CD4-positive, alpha-beta T cell (primary cell): ENCODE results near the gene IFI27L2. TPM values are rescaled to one million over a fixed set of nuclear protein-coding genes. Genes with fewer than 3 reads are reported as not detected.
A peak's percentile ranks its signal among the peaks of the same experiment; 100 is the strongest.

Source experiments
- ATAC-seq: fragments of 200-7000 bp; cut with Tn5 transposase; one replicate; pipeline ENCODE4 v1.10.0; 2022; ENCODE audit warnings: mild to moderate bottlenecking; ENCODE audit not compliant: poor library complexity
- CTCF ChIA-PET: fragments of 350-600 bp; sonication (Branson Sonifier 250); formaldehyde crosslinking; loops from one replicate; lab custom pipeline; 2021; ENCODE audit warnings: antibody characterized with exemption, inconsistent platforms; lab: Charles Lee
- POLR2A ChIA-PET: fragments of 350-600 bp; sonication (Branson Sonifier 250); formaldehyde crosslinking; loops from one replicate; lab custom pipeline; 2021; ENCODE audit warnings: antibody characterized with exemption, inconsistent platforms; lab: Charles Lee
- DNase-seq, 14 experiments: peaks; one replicate each; pipeline ENCODE4 v3.0.0-alpha.2; 2013 to 2020; ENCODE audit warnings: mixed read lengths in 2 of 14
- H3K27ac ChIP-seq, 2 donors: one replicate each; pipeline versions ENCODE4 v1.5.1 to v1.7.0; 2013; ENCODE audit warnings: low read length in 2 of 2, low read depth in 1 of 2, mild to moderate bottlenecking in 1 of 2
- H3K27me3 ChIP-seq, 2 experiments: 1 replicate in 1 of 2; 2 replicates in 1 of 2; pipeline versions ENCODE4 v1.6.1 to v1.7.0; 2013; ENCODE audit warnings: low read length in 2 of 2, control low read depth in 1 of 2, mild to moderate bottlenecking in 1 of 2, moderate library complexity in 1 of 2; ENCODE audit not compliant: insufficient read depth in 2 of 2, control insufficient read depth in 1 of 2
- H3K36me3 ChIP-seq: one replicate; pipeline ENCODE4 v1.6.1; 2013; ENCODE audit warnings: low read length, control low read depth; ENCODE audit not compliant: insufficient read depth
- H3K4me1 ChIP-seq: one replicate; pipeline ENCODE4 v1.6.1; 2013; ENCODE audit warnings: low read length, control low read depth; ENCODE audit not compliant: insufficient read depth
- H3K4me3 ChIP-seq: one replicate; pipeline ENCODE4 v1.5.1; 2013; ENCODE audit warnings: mild to moderate bottlenecking, low read length, moderate library complexity
- H3K9me3 ChIP-seq, 2 experiments: 1 replicate in 1 of 2; 2 replicates in 1 of 2; pipeline versions ENCODE4 v1.6.1 to v1.7.0; 2013; ENCODE audit warnings: low read length in 2 of 2, mild to moderate bottlenecking in 2 of 2, control low read depth in 1 of 2, moderate library complexity in 1 of 2; ENCODE audit not compliant: control insufficient read depth in 1 of 2, insufficient read depth in 1 of 2
- H3K27ac Mint-ChIP-seq: one replicate; pipeline ENCODE4 v1.8.0; 2020; ENCODE audit warnings: mixed read lengths
- H3K27me3 Mint-ChIP-seq: one replicate; pipeline ENCODE4 v1.8.0; 2021; ENCODE audit warnings: mixed read lengths
- H3K36me3 Mint-ChIP-seq: one replicate; pipeline ENCODE4 v1.8.0; 2021; ENCODE audit warnings: low read depth, mixed read lengths
- H3K4me1 Mint-ChIP-seq: one replicate; pipeline ENCODE4 v1.8.0; 2021; ENCODE audit warnings: low read depth, mixed read lengths
- H3K4me3 Mint-ChIP-seq: one replicate; pipeline ENCODE4 v1.8.0; 2020; ENCODE audit warnings: mild to moderate bottlenecking, mixed read lengths
- H3K9me3 Mint-ChIP-seq: one replicate; pipeline ENCODE4 v1.8.0; 2020; ENCODE audit warnings: mixed read lengths
- CTCF ChIP-seq: fragments of 200-600 bp; IDR thresholded peaks from one replicate; pipeline ENCODE4 v1.8.0; 2022; ENCODE audit warnings: antibody characterized with exemption, mild to moderate bottlenecking
- intact Hi-C, 2 experiments: fragments of 100-400 bp; cut with DNase I in 1 of 2; cut with micrococcal nuclease in 1 of 2; formaldehyde crosslinking; loops; one replicate each; pipeline versions ENCODE4 v1.15.1 to v1.9.0; 2023 to 2025; cut with DNase I, micrococcal nuclease
- total RNA-seq, 174 experiments: library from RNA in 2 of 174; stranded (reverse) in 2 of 174; gene quantifications; one replicate each; pipeline ENCODE4 v1.2.3 and lab custom pipeline; 2021 to 2026

The IFI27L2 gene
- total RNA-seq, 2 experiments from 2014 or later, result 21.5 to 22.2 TPM

GRCh38 chr14:94161981-94162380, 32.6 kb upstream of the IFI27L2 start:
- Histone ChIP-seq H3K9me3 (no peaks in the 10 kb centered on the region), H3K27me3 (no peaks in the 10 kb centered on the region), H3K4me3 (no peak overlapping the region), H3K36me3 (no peaks in the 10 kb centered on the region), H3K4me1 (peaks cover 60% of the 10 kb centered on the region), H3K27ac (no peak overlapping the region)
- Mint-ChIP-seq H3K36me3 (no peaks in the 10 kb centered on the region), H3K4me3 (no peak overlapping the region), H3K4me1 (peaks cover 70% of the 10 kb centered on the region), H3K27me3 (no peaks in the 10 kb centered on the region), H3K27ac (peak overlapping the region; percentile 67), H3K9me3 (no peaks in the 10 kb centered on the region)
- ATAC-seq (no peak), DNase-seq (peak in 1 of 14 experiments; percentile 55)
- POLR2A ChIA-PET, result interaction anchor here (1.1 to 4.4 kb wide), 4 partner anchors 13 to 203 kb away, joined by 4 to 27 read pairs (median 10); partner anchors contain the start of genes DDX24, IFI27L1 and PPP4R4
- CTCF ChIA-PET, result interaction anchor here (0.9 kb wide), 1 partner anchor 25 kb away, joined by 5 read pairs; no protein-coding TSS in a partner anchor
- TF ChIP-seq CTCF, result no peak
- intact Hi-C loops, result no loop called here

GRCh38 chr14:94161058-94161457, 31.7 kb upstream of the IFI27L2 start:
- Mint-ChIP-seq H3K27me3 (no peaks in the 10 kb centered on the region), H3K4me1 (peaks cover 71% of the 10 kb centered on the region), H3K27ac (peak overlapping the region; percentile 28), H3K36me3 (no peaks in the 10 kb centered on the region), H3K4me3 (peak overlapping the region; percentile 8), H3K9me3 (no peaks in the 10 kb centered on the region)
- peaks cover 64% of the 10 kb centered on the region for H3K4me1 ChIP-seq
- no peaks in the 10 kb centered on the region for H3K9me3 ChIP-seq
- CTCF ChIA-PET, result interaction anchor here (0.9 kb wide), 1 partner anchor 24 kb away, joined by 5 read pairs; no protein-coding TSS in a partner anchor
- no peak for TF ChIP-seq CTCF
- POLR2A ChIA-PET, result interaction anchor here (0.8 to 4.4 kb wide), 4 partner anchors 14 to 80 kb away, joined by 3 to 27 read pairs (median 10); partner anchors contain the start of genes DDX24, IFI27L1 and PPP4R4
- intact Hi-C loops, result no loop called here
- no peaks in the 10 kb centered on the region for H3K27me3 ChIP-seq
- peak; percentile 54 for ATAC-seq
- no peaks in the 10 kb centered on the region for H3K36me3 ChIP-seq
- no peak overlapping the region for H3K27ac ChIP-seq
- H3K4me3 ChIP-seq, result no peak overlapping the region
- peak in 2 of 14 experiments; percentile 20 to 54 for DNase-seq

- ChIA-PET CTCF (interaction anchor here (0.6 to 2.0 kb wide), 2 partner anchors 21 to 906 kb away, joined by 3 to 9 read pairs; no protein-coding TSS in a partner anchor), POLR2A (interaction anchor here (0.6 to 3.0 kb wide), 7 partner anchors 16 to 133 kb away, joined by 3 to 24 read pairs (median 3); partner anchors contain the start of genes DDX24, IFI27L1 and PPP4R4)
- Histone ChIP-seq H3K36me3 (no peaks in the 10 kb centered on the region), H3K9me3 (no peaks in the 10 kb centered on the region), H3K27me3 (peaks cover 0 to 3% of the 10 kb centered on the region in 2 experiments), H3K4me1 (peaks cover 47% of the 10 kb centered on the region), H3K4me3 (no peak overlapping the region), H3K27ac (no peak overlapping the region)
- no peaks in the 10 kb centered on the region for H3K27me3 Mint-ChIP-seq
- peak overlapping the region; percentile 67 for H3K27ac Mint-ChIP-seq
- no peaks in the 10 kb centered on the region for H3K36me3 Mint-ChIP-seq
- H3K4me1 Mint-ChIP-seq, result peaks cover 56% of the 10 kb centered on the region
- peak overlapping the region; percentile 21 for H3K4me3 Mint-ChIP-seq
- DNase-seq, result peak in 10 of 14 experiments; percentile 8 to 82 (median 28)
- ATAC-seq, result peak; percentile 81
- H3K9me3 Mint-ChIP-seq, result no peaks in the 10 kb centered on the region
- intact Hi-C loops, result loop anchor here in 1 of 2 experiments (2.0 kb wide), 1 partner anchor 22 kb away; no protein-coding TSS in a partner anchor
- TF ChIP-seq CTCF, result no peak
These were observed 29.0 kb upstream of the IFI27L2 start for GRCh38 chr14:94158239-94158883.
